Heart left ventricle (tissue), 13 donors: Measurements from ENCODE around the gene RIMS3.

Experiments used
- CTCF ChIP-seq, 12 donors: fragments of 200-600 bp; sonication (generic) in 4 of 12; IDR thresholded peaks; one replicate each; pipeline versions ENCODE4 v1.5.0 to v1.8.0; 2018 to 2022; ENCODE audit warnings: antibody characterized with exemption in 12 of 12, mild to moderate bottlenecking in 5 of 12
- POLR2A ChIP-seq, 2 donors: fragments of 450-650 bp; IDR thresholded peaks; one replicate each; pipeline ENCODE4 v1.6.1; 2017; ENCODE audit warnings: antibody characterized with exemption in 2 of 2, mild to moderate bottlenecking in 2 of 2, moderate library complexity in 2 of 2
- donor health status: ischemic (EF 13 %, LVEDD 7.1; RV severe dilation, severe dysfunction).
- donor health status: DM: no; HTN: yes; CAD: no.
- donor health status: DM: no; HTN: no; CAD: no.
- donor health status: ischemic (EF 25% LVEDD 6.9; RV normal size, moderate dysfunction).
- donor health status: ischemic (EF 25% LVEDD 5.7; RV mildly dilated, moderate dysfunction).
- donor health status: ischemic (EF 35%, LVEDD 5.7; RV mildly dilated, moderate dysfunction).
- donor health status: nonischemic (EF 11% LVEDD 7.7; RV severe dilation, severe dysfunction).
- donor health status: DM: yes; HTN: yes; CAD: no.
- donor health status: PGD.
- donor health status: ischemic (EF 29% LVEDD 5.4; RV normal size, mild dysfunction).
- donor health status: nonischemic (EF 23%, LVEDD 6.1; RV moderate dilation, normal function).

- TF ChIP-seq POLR2A (IDR thresholded peaks at IDR 0.05), result no peak
- no peak for TF ChIP-seq CTCF (IDR thresholded peaks at IDR 0.05)
These were observed 37.2 kb downstream of the RIMS3 start for GRCh38 chr1:40627987-40628902.
